ENCODE measurements around the gene TAS1R3. TPM values are rescaled to one million over a fixed set of nuclear protein-coding genes. Genes with fewer than 3 reads are reported as not detected.
A peak's percentile ranks its signal among the peaks of the same experiment; 100 is the strongest.

The TAS1R3 gene
- 0.32 and 0.44 TPM in 2 replicates for total RNA-seq

DNA sequence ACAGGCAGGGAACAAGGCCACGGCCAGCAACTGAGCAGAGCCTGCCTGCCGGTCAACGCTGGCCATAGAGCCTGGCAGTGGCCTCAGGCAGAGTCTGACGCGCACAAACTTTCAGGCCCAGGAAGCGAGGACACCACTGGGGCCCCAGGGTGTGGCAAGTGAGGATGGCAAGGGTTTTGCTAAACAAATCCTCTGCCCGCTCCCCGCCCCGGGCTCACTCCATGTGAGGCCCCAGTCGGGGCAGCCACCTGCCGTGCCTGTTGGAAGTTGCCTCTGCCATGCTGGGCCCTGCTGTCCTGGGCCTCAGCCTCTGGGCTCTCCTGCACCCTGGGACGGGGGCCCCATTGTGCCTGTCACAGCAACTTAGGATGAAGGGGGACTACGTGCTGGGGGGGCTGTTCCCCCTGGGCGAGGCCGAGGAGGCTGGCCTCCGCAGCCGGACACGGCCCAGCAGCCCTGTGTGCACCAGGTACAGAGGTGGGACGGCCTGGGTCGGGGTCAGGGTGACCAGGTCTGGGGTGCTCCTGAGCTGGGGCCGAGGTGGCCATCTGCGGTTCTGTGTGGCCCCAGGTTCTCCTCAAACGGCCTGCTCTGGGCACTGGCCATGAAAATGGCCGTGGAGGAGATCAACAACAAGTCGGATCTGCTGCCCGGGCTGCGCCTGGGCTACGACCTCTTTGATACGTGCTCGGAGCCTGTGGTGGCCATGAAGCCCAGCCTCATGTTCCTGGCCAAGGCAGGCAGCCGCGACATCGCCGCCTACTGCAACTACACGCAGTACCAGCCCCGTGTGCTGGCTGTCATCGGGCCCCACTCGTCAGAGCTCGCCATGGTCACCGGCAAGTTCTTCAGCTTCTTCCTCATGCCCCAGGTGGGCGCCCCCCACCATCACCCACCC, at the start of gene TAS1R3:
TSS of gene TAS1R3 (plus strand) at position 213 of the 898 bp plus-strand sequence. CDS start at position 279, 66 bp downstream.
- no peaks in the 10 kb centered on the region for H3K4me1 Mint-ChIP-seq (ENCODE audit: low read depth)
- no peaks in the 10 kb centered on the region for H3K9me3 Mint-ChIP-seq
- H3K27ac Mint-ChIP-seq: no peak within 1 kb of the TSS
- intact Hi-C loops (cut with micrococcal nuclease): no loop called here
- no peak for DNase-seq (ENCODE audit: low spot score)
- H3K27me3 Mint-ChIP-seq (ENCODE audit: low read depth): no peaks in the 10 kb centered on the region
- peaks cover 11% of the 10 kb centered on the region for H3K36me3 Mint-ChIP-seq (ENCODE audit: low read depth)
- H3K4me3 Mint-ChIP-seq (ENCODE audit: low read depth): no peak within 1 kb of the TSS

DNA sequence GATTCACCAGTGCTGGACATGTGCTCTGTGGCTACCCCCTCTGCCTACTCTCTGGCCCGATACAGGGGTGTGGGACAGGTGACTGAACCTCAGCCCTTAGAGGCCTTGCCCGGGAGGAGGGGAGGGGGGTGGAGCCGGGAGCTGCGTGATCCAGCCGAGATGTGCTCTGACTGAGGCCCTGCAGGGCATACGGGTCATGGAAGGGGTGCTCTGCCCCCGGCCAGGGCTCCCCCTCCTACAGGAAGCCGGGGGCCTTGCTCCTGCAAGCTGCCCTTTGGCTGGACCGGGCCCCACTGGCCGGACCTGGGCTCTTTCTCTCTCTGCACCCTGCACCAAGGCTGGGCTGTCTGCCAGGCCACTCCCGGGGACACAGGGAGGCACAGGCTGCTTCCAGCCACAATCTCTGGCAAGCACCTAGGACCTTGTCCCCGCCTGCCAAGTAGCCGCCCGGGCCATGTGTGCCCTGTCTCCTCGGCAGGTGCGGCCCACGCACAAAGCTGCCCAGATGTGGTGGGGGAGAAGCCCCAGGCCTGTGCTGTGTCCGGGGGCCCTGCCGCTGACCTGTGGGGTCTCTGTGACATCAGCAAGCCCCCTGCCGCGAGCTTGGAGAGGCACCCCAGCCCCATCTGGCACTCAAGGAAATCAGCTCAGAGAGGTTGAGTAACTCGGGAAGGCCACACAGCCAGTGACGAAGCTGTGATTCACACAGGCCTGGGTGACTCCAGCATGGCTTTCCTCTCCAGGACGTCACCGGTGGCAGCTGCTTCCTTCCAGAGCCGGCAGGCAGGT, 49.4 kb upstream of the TAS1R3 start:
- Mint-ChIP-seq H3K9me3 (no peaks in the 10 kb centered on the region), H3K4me1 (ENCODE audit: low read depth) (peaks cover 1% of the 10 kb centered on the region), H3K36me3 (ENCODE audit: low read depth) (no peaks in the 10 kb centered on the region), H3K4me3 (ENCODE audit: low read depth) (no peak overlapping the region), H3K27ac (no peak overlapping the region), H3K27me3 (ENCODE audit: low read depth) (no peaks in the 10 kb centered on the region)
- no peak for DNase-seq (ENCODE audit: low spot score)
- intact Hi-C loops (cut with micrococcal nuclease): no loop called here

DNA sequence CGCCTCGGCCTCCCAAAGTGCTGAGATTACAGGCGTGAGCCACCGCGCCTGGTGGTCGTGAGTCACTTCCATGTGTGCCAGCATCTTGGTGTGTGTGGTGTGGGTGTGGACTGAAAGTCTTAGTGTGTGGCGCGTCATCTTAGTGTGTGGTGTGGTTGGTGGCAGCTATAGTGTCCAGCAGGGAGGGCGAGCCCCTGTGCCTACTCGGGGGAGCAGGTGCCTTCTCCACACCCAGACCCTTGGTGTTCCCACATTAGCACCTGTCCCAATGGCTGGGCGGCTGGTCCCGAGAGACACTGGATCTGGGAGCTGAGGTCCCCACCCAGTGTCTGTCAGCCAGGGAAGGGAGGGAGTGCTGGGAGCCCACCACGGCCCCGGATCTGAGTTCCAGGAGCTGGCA, 48.1 kb upstream of the TAS1R3 start:
- H3K9me3 Mint-ChIP-seq: no peaks in the 10 kb centered on the region
- no peak for DNase-seq (ENCODE audit: low spot score)
- peaks cover 1% of the 10 kb centered on the region for H3K4me1 Mint-ChIP-seq (ENCODE audit: low read depth)
- H3K27ac Mint-ChIP-seq: no peak overlapping the region
- intact Hi-C loops (cut with micrococcal nuclease): no loop called here
- no peaks in the 10 kb centered on the region for H3K27me3 Mint-ChIP-seq (ENCODE audit: low read depth)
- no peak overlapping the region for H3K4me3 Mint-ChIP-seq (ENCODE audit: low read depth)
- H3K36me3 Mint-ChIP-seq (ENCODE audit: low read depth): no peaks in the 10 kb centered on the region

DNA sequence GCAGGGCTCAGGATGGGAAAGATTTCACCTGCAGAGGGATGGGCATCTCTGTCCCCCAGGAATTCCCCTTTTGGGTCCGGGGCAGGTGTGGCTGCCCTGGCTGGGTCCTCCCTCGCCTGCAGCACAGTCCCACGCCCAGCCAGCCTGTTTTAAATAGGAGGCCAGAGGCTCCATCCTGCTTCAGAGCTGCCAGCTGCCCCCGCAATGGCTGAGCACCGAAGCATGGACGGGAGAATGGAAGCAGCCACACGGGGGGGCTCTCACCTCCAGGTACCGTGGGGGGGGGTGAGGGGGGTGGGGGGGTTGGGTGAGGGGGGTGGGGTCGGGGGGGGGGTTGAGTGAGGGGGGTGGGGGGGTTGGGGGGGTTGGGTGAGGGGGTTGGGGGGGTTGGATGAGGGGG, 47.3 kb upstream of the TAS1R3 start:
- peaks cover 1% of the 10 kb centered on the region for H3K4me1 Mint-ChIP-seq (ENCODE audit: low read depth)
- intact Hi-C loops (cut with micrococcal nuclease): no loop called here
- H3K36me3 Mint-ChIP-seq (ENCODE audit: low read depth): no peaks in the 10 kb centered on the region
- H3K4me3 Mint-ChIP-seq (ENCODE audit: low read depth): no peak overlapping the region
- no peak for DNase-seq (ENCODE audit: low spot score)
- no peaks in the 10 kb centered on the region for H3K9me3 Mint-ChIP-seq
- H3K27ac Mint-ChIP-seq: no peak overlapping the region
- H3K27me3 Mint-ChIP-seq (ENCODE audit: low read depth): no peaks in the 10 kb centered on the region

DNA sequence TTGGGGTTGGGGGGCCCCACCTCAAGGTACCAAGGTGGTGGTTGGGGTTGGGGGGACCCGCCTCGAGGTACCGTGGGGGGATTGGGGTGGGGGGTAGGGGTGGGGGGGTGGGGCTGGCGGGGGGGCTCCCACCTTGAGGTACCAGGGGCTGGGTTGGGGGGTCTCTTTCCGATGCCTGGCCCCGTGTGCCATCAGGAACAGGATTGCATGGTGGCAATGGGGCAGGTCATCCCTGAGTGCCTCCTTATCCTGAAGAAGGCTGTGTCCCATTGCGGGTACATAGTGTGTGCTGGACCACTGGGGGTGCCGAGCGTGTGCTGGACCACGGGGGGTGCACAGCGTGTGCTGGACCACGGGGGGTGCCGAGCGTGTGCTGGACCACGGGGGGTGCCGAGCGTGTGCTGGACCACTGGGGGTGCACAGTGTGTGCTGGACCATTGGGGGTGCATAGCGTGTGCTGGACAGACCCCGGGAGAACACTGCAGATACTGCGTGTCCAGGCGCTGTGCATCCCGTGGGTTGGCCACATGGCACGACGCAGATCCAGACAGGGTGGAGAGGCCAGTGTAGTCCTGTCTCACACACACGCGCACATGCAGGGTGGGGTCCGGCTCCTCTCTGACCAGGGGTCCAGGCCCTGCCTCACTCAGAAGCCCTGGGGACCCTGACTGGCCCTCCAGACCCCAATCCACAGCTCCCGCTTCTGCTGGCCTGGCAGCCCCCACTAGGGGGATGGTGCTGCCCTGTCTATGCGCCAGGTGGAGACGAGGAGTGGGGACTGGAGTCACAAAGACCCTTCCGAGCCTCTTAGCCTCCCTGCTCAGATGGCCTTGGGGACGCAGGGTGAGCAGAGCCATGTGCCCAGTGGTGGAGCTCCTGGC, 46.6 kb upstream of the TAS1R3 start:
- no peak for DNase-seq (ENCODE audit: low spot score)
- no peak overlapping the region for H3K27ac Mint-ChIP-seq
- H3K4me3 Mint-ChIP-seq (ENCODE audit: low read depth): no peak overlapping the region
- no peaks in the 10 kb centered on the region for H3K27me3 Mint-ChIP-seq (ENCODE audit: low read depth)
- intact Hi-C loops (cut with micrococcal nuclease): no loop called here
- no peaks in the 10 kb centered on the region for H3K9me3 Mint-ChIP-seq
- H3K36me3 Mint-ChIP-seq (ENCODE audit: low read depth): no peaks in the 10 kb centered on the region
- H3K4me1 Mint-ChIP-seq (ENCODE audit: low read depth): peaks cover 1% of the 10 kb centered on the region

DNA sequence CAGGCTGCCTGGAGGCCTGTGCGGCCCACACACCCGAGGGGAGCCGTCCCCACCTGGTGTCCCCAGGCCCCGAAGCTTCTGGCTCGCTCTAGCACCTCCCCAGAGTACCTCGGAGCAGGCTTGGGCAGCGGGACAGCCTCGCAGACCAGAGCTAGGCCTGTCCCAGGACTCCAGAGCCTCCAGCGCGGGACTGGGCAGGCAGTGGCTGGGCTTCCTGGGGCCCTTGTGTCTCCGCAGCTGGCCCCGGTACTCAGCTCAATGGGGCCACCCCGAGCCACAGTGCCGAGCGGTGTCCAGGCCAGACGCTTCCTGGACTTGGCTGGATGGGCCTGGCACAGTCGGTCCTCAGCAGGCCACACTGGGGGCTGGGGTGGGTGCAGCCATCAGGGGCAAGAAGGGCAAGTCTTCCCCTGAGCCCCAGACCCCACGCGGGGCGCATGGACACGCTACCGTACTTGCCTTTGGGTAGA, 45.9 kb upstream of the TAS1R3 start:
- H3K4me3 Mint-ChIP-seq (ENCODE audit: low read depth): no peak overlapping the region
- intact Hi-C loops (cut with micrococcal nuclease): no loop called here
- no peaks in the 10 kb centered on the region for H3K36me3 Mint-ChIP-seq (ENCODE audit: low read depth)
- H3K9me3 Mint-ChIP-seq: no peaks in the 10 kb centered on the region
- peaks cover 1% of the 10 kb centered on the region for H3K4me1 Mint-ChIP-seq (ENCODE audit: low read depth)
- H3K27ac Mint-ChIP-seq: no peak overlapping the region
- no peaks in the 10 kb centered on the region for H3K27me3 Mint-ChIP-seq (ENCODE audit: low read depth)
- DNase-seq (ENCODE audit: low spot score): no peak

DNA sequence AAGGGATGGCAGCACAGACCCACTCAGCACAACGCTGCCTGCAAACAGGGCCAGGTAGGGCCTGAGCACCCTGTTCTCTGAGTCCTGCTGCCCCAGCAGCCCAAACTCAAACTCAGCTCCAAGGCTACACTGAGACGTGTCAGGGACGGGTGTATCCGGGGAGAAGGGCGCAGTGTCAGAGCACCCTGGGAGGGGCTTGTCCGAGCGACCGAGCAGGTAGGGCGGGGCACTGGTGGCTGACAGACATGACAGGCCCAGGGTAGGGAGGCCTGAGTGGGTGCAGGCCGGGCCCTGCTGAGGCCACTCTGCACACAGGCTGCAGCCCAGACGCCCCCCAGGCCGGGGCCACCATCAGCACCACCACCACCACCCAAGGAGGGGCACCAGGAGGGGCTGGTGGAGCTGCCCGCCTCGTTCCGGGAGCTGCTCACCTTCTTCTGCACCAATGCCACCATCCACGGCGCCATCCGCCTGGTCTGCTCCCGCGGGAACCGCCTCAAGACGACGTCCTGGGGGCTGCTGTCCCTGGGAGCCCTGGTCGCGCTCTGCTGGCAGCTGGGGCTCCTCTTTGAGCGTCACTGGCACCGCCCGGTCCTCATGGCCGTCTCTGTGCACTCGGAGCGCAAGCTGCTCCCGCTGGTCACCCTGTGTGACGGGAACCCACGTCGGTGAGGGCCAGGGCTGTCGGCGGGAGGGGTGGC, 45.3 kb upstream of the TAS1R3 start:
- no peaks in the 10 kb centered on the region for H3K27me3 Mint-ChIP-seq (ENCODE audit: low read depth)
- H3K4me3 Mint-ChIP-seq (ENCODE audit: low read depth): no peak overlapping the region
- H3K4me1 Mint-ChIP-seq (ENCODE audit: low read depth): peaks cover 1% of the 10 kb centered on the region
- DNase-seq (ENCODE audit: low spot score): no peak
- H3K9me3 Mint-ChIP-seq: no peaks in the 10 kb centered on the region
- H3K36me3 Mint-ChIP-seq (ENCODE audit: low read depth): no peaks in the 10 kb centered on the region
- no peak overlapping the region for H3K27ac Mint-ChIP-seq
- intact Hi-C loops (cut with micrococcal nuclease): no loop called here

DNA sequence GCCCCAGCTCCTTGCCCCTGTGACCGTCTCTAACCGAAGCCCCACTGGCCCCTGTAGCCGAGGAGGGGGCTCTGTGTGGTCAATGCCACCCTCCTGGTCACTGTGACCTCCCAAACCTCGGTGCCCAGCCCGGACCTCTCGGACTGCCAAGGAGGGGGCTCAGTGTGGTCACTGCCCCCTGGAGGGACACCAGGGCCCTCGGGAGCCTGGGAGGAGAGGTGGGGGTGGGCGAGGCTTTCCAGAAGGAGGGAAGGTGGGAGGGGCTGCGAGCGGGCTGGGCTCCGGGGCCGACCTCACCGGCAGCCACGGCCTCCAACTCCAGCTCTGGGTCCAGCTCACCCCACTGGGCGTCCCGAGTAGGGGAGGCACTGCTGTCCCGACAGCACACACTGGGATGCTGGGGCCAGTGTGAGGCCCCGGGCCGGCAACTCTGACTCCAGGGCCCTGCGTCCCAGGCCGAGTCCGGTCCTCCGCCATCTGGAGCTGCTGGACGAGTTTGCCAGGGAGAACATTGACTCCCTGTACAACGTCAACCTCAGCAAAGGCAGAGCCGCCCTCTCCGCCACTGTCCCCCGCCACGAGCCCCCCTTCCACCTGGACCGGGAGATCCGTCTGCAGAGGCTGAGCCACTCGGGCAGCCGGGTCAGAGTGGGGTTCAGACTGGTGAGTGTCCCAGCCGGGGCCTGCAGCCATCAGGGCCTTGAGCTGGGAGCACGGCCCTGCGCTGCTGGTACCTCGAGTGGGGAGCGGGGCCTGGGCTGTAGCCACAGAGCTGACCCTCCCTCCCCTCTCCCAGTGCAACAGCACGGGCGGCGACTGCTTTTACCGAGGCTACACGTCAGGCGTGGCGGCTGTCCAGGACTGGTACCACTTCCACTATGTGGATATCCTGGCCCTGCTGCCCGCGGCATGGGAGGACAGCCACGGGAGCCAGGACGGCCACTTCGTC, 44.5 kb upstream of the TAS1R3 start:
- DNase-seq (ENCODE audit: low spot score): no peak
- peaks cover 1% of the 10 kb centered on the region for H3K4me1 Mint-ChIP-seq (ENCODE audit: low read depth)
- H3K4me3 Mint-ChIP-seq (ENCODE audit: low read depth): no peak overlapping the region
- H3K27ac Mint-ChIP-seq: no peak overlapping the region
- no peaks in the 10 kb centered on the region for H3K36me3 Mint-ChIP-seq (ENCODE audit: low read depth)
- H3K27me3 Mint-ChIP-seq (ENCODE audit: low read depth): no peaks in the 10 kb centered on the region
- no peaks in the 10 kb centered on the region for H3K9me3 Mint-ChIP-seq
- intact Hi-C loops (cut with micrococcal nuclease): no loop called here

DNA sequence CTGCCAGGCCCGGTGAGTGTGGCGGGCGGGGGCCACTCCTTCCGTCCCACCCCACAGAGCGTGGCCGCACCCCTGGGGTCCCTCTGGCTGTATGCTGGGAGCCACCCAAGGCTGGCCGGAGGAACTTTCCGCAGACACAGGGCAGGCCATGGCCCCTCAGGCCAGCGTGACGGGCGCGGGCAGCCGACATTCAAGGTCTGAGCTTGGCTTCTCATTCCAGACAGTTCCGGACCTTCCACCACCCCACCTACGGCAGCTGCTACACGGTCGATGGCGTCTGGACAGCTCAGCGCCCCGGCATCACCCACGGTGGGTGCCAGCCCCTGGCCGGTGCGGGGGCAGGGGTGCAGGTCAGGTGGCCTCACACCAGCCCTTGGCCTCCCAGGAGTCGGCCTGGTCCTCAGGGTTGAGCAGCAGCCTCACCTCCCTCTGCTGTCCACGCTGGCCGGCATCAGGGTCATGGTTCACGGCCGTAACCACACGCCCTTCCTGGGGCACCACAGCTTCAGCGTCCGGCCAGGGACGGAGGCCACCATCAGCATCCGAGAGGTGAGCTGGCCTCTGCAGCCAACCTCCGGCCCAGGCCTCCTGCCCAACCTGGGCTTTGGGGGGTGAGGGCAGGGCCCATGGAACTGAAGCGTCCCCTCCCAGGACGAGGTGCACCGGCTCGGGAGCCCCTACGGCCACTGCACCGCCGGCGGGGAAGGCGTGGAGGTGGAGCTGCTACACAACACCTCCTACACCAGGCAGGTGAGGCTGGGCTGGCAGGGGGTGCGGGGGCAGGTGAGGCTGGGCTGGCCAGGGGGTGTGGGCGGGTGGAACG, 43.6 kb upstream of the TAS1R3 start:
- Mint-ChIP-seq H3K4me3 (ENCODE audit: low read depth) (no peak overlapping the region), H3K9me3 (no peaks in the 10 kb centered on the region), H3K4me1 (ENCODE audit: low read depth) (peaks cover 1% of the 10 kb centered on the region), H3K36me3 (ENCODE audit: low read depth) (no peaks in the 10 kb centered on the region), H3K27ac (no peak overlapping the region), H3K27me3 (ENCODE audit: low read depth) (no peaks in the 10 kb centered on the region)
- intact Hi-C loops (cut with micrococcal nuclease): no loop called here
- no peak for DNase-seq (ENCODE audit: low spot score)

DNA sequence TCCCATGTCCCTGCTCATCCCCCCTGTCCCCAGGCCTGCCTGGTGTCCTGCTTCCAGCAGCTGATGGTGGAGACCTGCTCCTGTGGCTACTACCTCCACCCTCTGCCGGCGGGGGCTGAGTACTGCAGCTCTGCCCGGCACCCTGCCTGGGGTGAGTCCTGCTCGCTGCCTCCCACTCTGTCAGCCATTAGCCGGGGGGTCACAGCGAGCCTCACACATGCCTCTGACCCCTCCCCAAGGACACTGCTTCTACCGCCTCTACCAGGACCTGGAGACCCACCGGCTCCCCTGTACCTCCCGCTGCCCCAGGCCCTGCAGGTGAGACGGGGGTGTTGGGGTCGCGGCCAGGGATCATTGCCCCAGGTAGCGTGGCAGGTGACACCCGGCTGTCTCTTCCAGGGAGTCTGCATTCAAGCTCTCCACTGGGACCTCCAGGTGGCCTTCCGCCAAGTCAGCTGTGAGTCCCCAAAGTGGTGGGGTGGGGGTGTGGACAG, 40.8 kb upstream of the TAS1R3 start:
- Mint-ChIP-seq H3K36me3 (ENCODE audit: low read depth) (no peaks in the 10 kb centered on the region), H3K4me3 (ENCODE audit: low read depth) (no peak overlapping the region), H3K4me1 (ENCODE audit: low read depth) (no peaks in the 10 kb centered on the region), H3K27ac (no peak overlapping the region), H3K27me3 (ENCODE audit: low read depth) (no peaks in the 10 kb centered on the region), H3K9me3 (no peaks in the 10 kb centered on the region)
- DNase-seq (ENCODE audit: low spot score): peak; percentile 58
- intact Hi-C loops (cut with micrococcal nuclease): loop anchor here (5.0 kb wide), 2 partner anchors 168 to 258 kb away; no protein-coding TSS in a partner anchor
